IMR-90 (cell line): ENCODE data around the gene MERTK. TPM values are rescaled to one million over a fixed set of nuclear protein-coding genes. Genes with fewer than 3 reads are reported as not detected.

Source experiments
- ATAC-seq: fragments of 200-7000 bp; cut with Tn5 transposase; 2 replicates; pipeline ENCODE4 v1.9.1; 2020; ENCODE audit warnings: low read depth, mild to moderate bottlenecking, moderate library complexity
- BruUV-seq: library from RNA; stranded (reverse); fragments of 400-500 nt; replicated peaks from 2 replicates; lab custom pipeline; 2021; lab: Mats Ljungman, UMichigan
- CTCF ChIA-PET: fragments of 300-600 bp; formaldehyde crosslinking; extraction: SDS; loops from one replicate; lab custom pipeline; 2021; ENCODE audit warnings: antibody characterized with exemption; lab: Yijun Ruan, JAX
- POLR2A ChIA-PET: fragments of 300-600 bp; sonication (Branson Sonifier 250); formaldehyde crosslinking; loops from one replicate; lab custom pipeline; 2022; ENCODE audit warnings: antibody characterized with exemption; ENCODE audit not compliant: unreplicated experiment; lab: Charles Lee
- DNase-seq: peaks from one replicate; pipeline ENCODE4 v3.0.0; 2013
- H2AFZ ChIP-seq: replicated peaks from 2 replicates; pipeline ENCODE3; 2013; ENCODE audit warnings: low read length, mild to moderate bottlenecking; ENCODE audit not compliant: poor library complexity
- H2AK5ac ChIP-seq: 2 replicates; pipeline ENCODE4 v1.6.1; 2013; ENCODE audit warnings: low read depth, low read length, inconsistent platforms
- H2AK9ac ChIP-seq: replicated peaks from 2 replicates; pipeline ENCODE3; 2013; ENCODE audit warnings: mild to moderate bottlenecking, low read depth, low read length, moderate library complexity; ENCODE audit not compliant: poor library complexity
- H2BK120ac ChIP-seq: 2 replicates; pipeline ENCODE4 v1.6.1; 2013; ENCODE audit warnings: low read depth, low read length, inconsistent platforms
- H2BK15ac ChIP-seq: 3 replicates; pipeline ENCODE4 v1.6.1; 2013; ENCODE audit warnings: low read depth, low read length, inconsistent platforms
- H2BK20ac ChIP-seq: 2 replicates; pipeline ENCODE4 v1.6.1; 2013; ENCODE audit warnings: low read depth, mild to moderate bottlenecking, inconsistent platforms, low read length, moderate library complexity
- H2BK5ac ChIP-seq: 2 replicates; pipeline ENCODE4 v1.6.1; 2013; ENCODE audit warnings: mild to moderate bottlenecking, low read depth, low read length, inconsistent platforms; ENCODE audit not compliant: poor library complexity, severe bottlenecking
- H3K14ac ChIP-seq: replicated peaks from 2 replicates; pipeline ENCODE4 v1.6.1; 2013; ENCODE audit warnings: low read depth, low read length, inconsistent platforms
- H3K18ac ChIP-seq: 2 replicates; pipeline ENCODE4 v1.6.1; 2013; ENCODE audit warnings: low read depth, low read length, control low read depth
- H3K23ac ChIP-seq: 2 replicates; pipeline ENCODE4 v1.6.1; 2013; ENCODE audit warnings: low read depth, low read length, inconsistent platforms
- H3K27ac ChIP-seq: 2 replicates; pipeline ENCODE4 v1.5.1; 2013; ENCODE audit warnings: mild to moderate bottlenecking, control low read depth, low read length; ENCODE audit not compliant: insufficient read depth
- H3K27me3 ChIP-seq: 2 replicates; pipeline ENCODE4 v1.6.1; 2013; ENCODE audit warnings: low read length; ENCODE audit not compliant: control insufficient read depth, insufficient read depth
- H3K36me3 ChIP-seq: 2 replicates; pipeline ENCODE4 v1.6.1; 2013; ENCODE audit warnings: low read length, mixed read lengths; ENCODE audit not compliant: control insufficient read depth, insufficient read depth
- H3K4ac ChIP-seq: 2 replicates; pipeline ENCODE4 v1.6.1; 2013; ENCODE audit warnings: low read depth, low read length, inconsistent platforms
- H3K4me1 ChIP-seq: 2 replicates; pipeline ENCODE4 v1.6.1; 2013; ENCODE audit warnings: low read length, mixed read lengths; ENCODE audit not compliant: control insufficient read depth, insufficient read depth
- H3K4me2 ChIP-seq: 2 replicates; pipeline ENCODE4 v1.6.1; 2013; ENCODE audit warnings: low read depth, mild to moderate bottlenecking, control low read depth, low read length, moderate library complexity
- H3K4me3 ChIP-seq: 2 replicates; pipeline ENCODE4 v1.5.1; 2013; ENCODE audit warnings: low read depth, mild to moderate bottlenecking, control low read depth, low read length, moderate library complexity; ENCODE audit not compliant: insufficient read depth
- H3K56ac ChIP-seq: 2 replicates; pipeline ENCODE4 v1.6.1; 2013; ENCODE audit warnings: low read length, inconsistent platforms; ENCODE audit not compliant: insufficient read depth; ENCODE audit errors: extremely low read depth
- H3K79me1 ChIP-seq, 2 experiments: 2 replicates each; pipeline ENCODE4 v1.6.1; 2013; ENCODE audit warnings: low read length in 2 of 2, inconsistent platforms in 1 of 2, low read depth in 1 of 2
- H3K9ac ChIP-seq: 2 replicates; pipeline ENCODE4 v1.6.1; 2013; ENCODE audit warnings: low read depth, low read length, control low read depth
- H3K9me1 ChIP-seq: 2 replicates; pipeline ENCODE4 v1.6.1; 2013; ENCODE audit warnings: low read length, inconsistent platforms; ENCODE audit not compliant: insufficient read depth
- H3K9me3 ChIP-seq: 2 replicates; pipeline ENCODE4 v1.6.1; 2013; ENCODE audit warnings: low read length; ENCODE audit not compliant: control insufficient read depth, insufficient read depth
- H4K20me1 ChIP-seq: 2 replicates; pipeline ENCODE4 v1.6.1; 2013; ENCODE audit warnings: low read length, inconsistent platforms; ENCODE audit not compliant: insufficient read depth
- H4K5ac ChIP-seq: 2 replicates; pipeline ENCODE4 v1.6.1; 2013; ENCODE audit warnings: mild to moderate bottlenecking, low read depth, low read length, control low read depth
- H4K8ac ChIP-seq, 2 experiments: 2 replicates each; pipeline ENCODE4 v1.6.1; 2013; ENCODE audit warnings: low read depth in 2 of 2, low read length in 2 of 2, control low read depth in 1 of 2, inconsistent platforms in 1 of 2
- H4K91ac ChIP-seq: 2 replicates; pipeline ENCODE4 v1.6.1; 2013; ENCODE audit warnings: low read depth, low read length, inconsistent platforms; ENCODE audit not compliant: insufficient read depth
- RCOR1 ChIP-seq: IDR thresholded peaks from 2 replicates; pipeline ENCODE4 v1.6.1; 2012; ENCODE audit warnings: mild to moderate bottlenecking, low read length, improper control_type of control experiment; ENCODE audit not compliant: insufficient replicate concordance
- RFX5 ChIP-seq: IDR thresholded peaks from 2 replicates; pipeline ENCODE4 v1.8.0; 2012; ENCODE audit warnings: low read depth, mild to moderate bottlenecking, low read length, moderate library complexity
- SMC3 ChIP-seq: fragments of 150-350 bp; IDR thresholded peaks from 2 replicates; pipeline ENCODE4 v1.6.1; 2016; ENCODE audit warnings: low read depth, mild to moderate bottlenecking, antibody characterized with exemption, low read length, moderate library complexity
- whole genome bisulfite sequencing, 2 experiments: methylation state at CpG; one replicate each; pipeline versions ENCODE4 v1.1.5 to v1.1.7; 2013; ENCODE audit warnings: missing lambda C conversion rate in 2 of 2; ENCODE audit not compliant: insufficient read length in 1 of 2; ENCODE audit errors: extremely low coverage in 2 of 2; 5-methylcytosine and 5-hydroxymethylcytosine counted together
- dilution Hi-C: fragments of 300-500 bp; cut with HindIII; formaldehyde crosslinking; loops from one replicate; pipeline ENCODE4 v1.14.3; 2018; ENCODE audit warnings: low sequenced_read_pairs; ENCODE audit not compliant: unreplicated experiment
- in situ Hi-C: fragments of 300-500 bp; cut with MboI; formaldehyde crosslinking; loops from 3 replicates; pipeline ENCODE4 v1.14.3; 2019; ENCODE audit warnings: low sequenced_read_pairs, inconsistent platforms, mixed read lengths
- intact Hi-C: fragments of 100-400 bp; cut with micrococcal nuclease; formaldehyde crosslinking; loops from 2 replicates; pipeline ENCODE4 v1.10.0; 2022
- polyA plus RNA-seq, 3 experiments: library from polyadenylated mRNA; depleted of rRNA; stranded (reverse); fragments of >200 nt; gene quantifications; 2 replicates each; pipeline ENCODE4 v1.2.3, GENCODE V29; 2012; ENCODE audit warnings: low replicate concordance in 1 of 3
- total RNA-seq: library from RNA; depleted of rRNA; stranded (reverse); fragments of >200 nt; gene quantifications from 2 replicates; pipeline ENCODE4 v1.2.3, GENCODE V29; 2012
- TF ChIP-seq, protein P1 (sequence below): fragments of 150-350 bp; IDR thresholded peaks from 2 replicates; pipeline ENCODE4 v1.6.1; 2017; ENCODE audit warnings: mild to moderate bottlenecking, antibody characterized with exemption, low read length, low read depth

MERTK gene
- total and polyA plus RNA-seq, 2 of the 4 experiments (the other 2 are of a cell fraction), result 0.36 to 0.62 TPM

DNA sequence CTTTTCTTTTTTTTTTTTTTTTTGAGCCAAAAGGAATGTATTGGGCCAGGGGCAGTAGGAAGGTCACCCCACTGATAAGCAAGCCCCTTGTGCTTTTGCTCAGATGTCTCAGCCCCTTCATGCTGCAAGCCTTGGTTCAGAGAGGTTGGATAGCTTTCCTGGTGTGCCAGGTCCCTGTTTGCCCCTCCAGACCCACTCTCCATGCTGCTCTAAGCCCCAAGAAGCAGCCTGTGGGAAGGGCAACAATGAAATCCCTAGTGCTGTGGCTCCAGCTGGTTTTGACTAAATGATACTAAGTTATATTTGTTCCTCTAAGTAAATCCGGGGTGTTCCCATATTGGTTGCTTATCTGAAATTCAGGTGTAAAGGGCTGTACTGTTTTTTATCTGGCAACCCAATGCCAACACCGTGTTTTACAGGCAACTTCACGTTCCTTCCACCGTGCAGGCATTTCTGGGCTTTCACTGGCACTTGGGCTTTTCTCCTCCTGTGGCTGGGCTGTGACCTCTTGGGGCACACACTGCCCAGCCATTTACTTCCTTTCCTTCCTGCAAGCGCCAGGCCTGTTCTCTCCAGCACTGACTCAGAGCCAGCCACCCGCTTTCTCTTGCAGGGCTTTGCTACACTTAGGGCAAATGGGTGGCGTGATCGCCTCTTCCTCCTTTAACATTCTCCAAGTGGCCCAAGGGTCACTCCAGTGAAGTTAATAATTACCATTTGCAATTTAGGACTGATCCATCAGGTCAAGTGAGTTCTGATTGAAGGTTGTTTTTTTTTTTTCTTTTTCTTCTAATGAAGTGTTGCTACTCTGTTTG lies 21.6 kb downstream of the MERTK start:
- Histone ChIP-seq H3K4me1 (peaks cover 4% of the 10 kb centered on the region; the same call in 1 of the 2 replicates), H4K5ac (no peak overlapping the region), H3K79me1 (no peaks in the 10 kb centered on the region), H2AFZ (no peak overlapping the region), H3K27me3 (peaks cover 21% of the 10 kb centered on the region; the same call in 1 of the 2 replicates), H3K14ac (no peak overlapping the region), H4K91ac (no peak overlapping the region), H3K36me3 (no peaks in the 10 kb centered on the region), H3K4me3 (no peak overlapping the region), H3K9me1 (peaks cover 3% of the 10 kb centered on the region; the same call in 1 of the 2 replicates), H2AK5ac (no peak overlapping the region), H2BK20ac (no peak overlapping the region), H3K4me2 (no peak overlapping the region), H3K27ac (no peak overlapping the region), H3K18ac (no peak overlapping the region; the same call in 1 of the 2 replicates), H3K56ac (no peak overlapping the region), H3K23ac (no peak overlapping the region), H3K9me3 (no peaks in the 10 kb centered on the region), H2BK15ac (no peak overlapping the region), H2BK120ac (no peak overlapping the region), H3K4ac (no peak overlapping the region), H2AK9ac (no peak overlapping the region), H4K20me1 (no peaks in the 10 kb centered on the region), H3K9ac (no peak overlapping the region), H4K8ac (no peak overlapping the region), H2BK5ac (no peak overlapping the region)
- no peak for DNase-seq
- no peak for ATAC-seq
- TF ChIP-seq SMC3, result no peak
- TF ChIP-seq RFX5, result no peak
- TF ChIP-seq RCOR1, result no peak
- TF ChIP-seq, protein P1, sequence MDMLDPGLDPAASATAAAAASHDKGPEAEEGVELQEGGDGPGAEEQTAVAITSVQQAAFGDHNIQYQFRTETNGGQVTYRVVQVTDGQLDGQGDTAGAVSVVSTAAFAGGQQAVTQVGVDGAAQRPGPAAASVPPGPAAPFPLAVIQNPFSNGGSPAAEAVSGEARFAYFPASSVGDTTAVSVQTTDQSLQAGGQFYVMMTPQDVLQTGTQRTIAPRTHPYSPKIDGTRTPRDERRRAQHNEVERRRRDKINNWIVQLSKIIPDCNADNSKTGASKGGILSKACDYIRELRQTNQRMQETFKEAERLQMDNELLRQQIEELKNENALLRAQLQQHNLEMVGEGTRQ, result no peak
- no TSS peak for BruUV-seq
- dilution Hi-C loops (no loop called here), in situ Hi-C loops (no loop called here), intact Hi-C loops (no loop called here)
- 70% methylated on average over 3 of the region's 8 CpGs; no CpG with 5 or more reads in 1 of the 2 experiments for WGBS, 2 experiments
- ChIA-PET POLR2A (no interaction called here), CTCF (interaction anchor here (1.1 kb wide), 1 partner anchor 17 kb away, joined by 4 read pairs; no protein-coding TSS in a partner anchor)
